Myocyte (in vitro differentiated cells): ENCODE results near the gene IL1RAPL2. TPM values are rescaled to one million over a fixed set of nuclear protein-coding genes. Genes with fewer than 3 reads are reported as not detected.

ENCODE experiments used
- DNase-seq: peaks from one replicate; pipeline ENCODE4 v3.0.0-alpha.2; 2012; ENCODE audit warnings: low read depth
- total RNA-seq: library from RNA; depleted of rRNA; stranded (reverse); fragments of >200 nt; gene quantifications from 2 replicates; pipeline ENCODE4 v1.2.3, GENCODE V29; 2014

The IL1RAPL2 gene
- total RNA-seq, 1 donor from 2014 or later, result 0.03 TPM

DNA sequence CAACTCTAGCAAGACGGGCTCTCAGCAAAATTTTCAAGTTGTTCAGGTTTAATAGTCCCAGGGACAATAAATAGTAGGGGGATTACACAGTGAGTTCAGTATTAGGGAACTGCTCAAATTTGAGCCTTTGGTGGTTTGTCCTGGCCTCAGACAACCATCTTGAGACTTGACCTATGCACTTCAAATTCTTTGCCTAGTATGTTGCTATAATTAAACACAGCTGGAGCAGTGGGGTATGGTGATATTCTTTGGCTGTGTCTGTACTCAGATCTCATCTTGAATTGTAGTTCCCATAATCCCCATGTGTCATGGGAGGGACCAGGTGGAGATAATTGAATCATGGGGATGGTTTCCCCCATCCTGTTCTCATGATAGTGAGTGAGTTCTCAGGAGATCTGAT, 697.8 kb downstream of the IL1RAPL2 start:
- DNase-seq, result peak; percentile 2

DNA sequence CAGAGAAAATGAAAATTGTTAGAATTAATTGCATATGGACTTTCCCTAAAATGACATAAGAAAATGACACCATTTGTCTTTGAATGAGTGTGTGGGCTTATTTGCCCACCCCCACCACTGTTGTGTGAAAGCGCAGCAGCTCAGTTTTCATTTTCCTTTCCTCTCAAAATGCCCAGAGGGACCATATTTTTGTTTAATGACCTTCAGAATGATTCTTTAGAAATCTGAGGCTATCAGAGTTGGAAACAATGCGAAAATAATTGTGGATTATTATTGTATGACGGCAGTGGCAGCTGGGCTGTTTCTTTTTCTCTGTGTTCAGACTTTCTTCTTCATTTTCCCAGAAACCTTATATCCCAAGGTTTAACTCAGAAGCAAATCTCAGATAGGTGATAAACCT, 699.1 kb downstream of the IL1RAPL2 start:
- DNase-seq, result no peak

DNA sequence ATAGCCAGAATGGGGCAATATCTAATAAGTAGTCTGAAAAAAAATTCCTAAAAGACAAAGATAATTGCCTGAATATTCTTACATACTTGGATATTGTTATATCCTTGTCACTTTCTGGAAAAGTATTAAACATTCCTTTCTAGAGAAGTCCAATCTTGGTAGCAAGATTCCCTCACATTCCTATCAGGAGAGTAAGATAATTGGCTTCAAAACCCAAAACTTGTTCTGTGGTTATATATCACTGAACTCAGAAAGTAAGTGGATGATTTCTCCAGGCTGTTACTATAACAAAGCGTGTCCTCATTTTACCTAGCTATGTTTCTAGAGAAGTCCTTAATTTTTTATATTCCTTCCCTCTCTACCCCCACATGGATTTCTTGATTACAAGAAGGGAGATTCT, 700.5 kb downstream of the IL1RAPL2 start:
- DNase-seq, result no peak

DNA sequence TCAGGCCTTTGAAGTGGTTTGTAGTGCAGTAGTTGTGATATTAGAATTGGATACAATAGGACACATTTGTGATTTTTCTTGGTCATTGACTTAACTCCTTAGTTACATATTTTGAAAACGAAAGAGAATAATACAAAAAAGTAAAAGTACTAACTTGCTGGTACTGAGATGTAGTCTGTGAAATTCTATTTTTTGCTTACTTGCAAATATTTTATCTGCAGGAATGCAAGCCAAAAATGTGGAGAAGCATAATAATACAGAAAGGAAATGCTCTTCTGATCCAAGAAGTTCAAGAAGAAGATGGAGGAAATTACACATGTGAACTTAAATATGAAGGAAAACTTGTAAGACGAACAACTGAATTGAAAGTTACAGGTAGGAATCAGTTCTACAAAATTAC, 701.2 kb downstream of the IL1RAPL2 start:
- no peak for DNase-seq

DNA sequence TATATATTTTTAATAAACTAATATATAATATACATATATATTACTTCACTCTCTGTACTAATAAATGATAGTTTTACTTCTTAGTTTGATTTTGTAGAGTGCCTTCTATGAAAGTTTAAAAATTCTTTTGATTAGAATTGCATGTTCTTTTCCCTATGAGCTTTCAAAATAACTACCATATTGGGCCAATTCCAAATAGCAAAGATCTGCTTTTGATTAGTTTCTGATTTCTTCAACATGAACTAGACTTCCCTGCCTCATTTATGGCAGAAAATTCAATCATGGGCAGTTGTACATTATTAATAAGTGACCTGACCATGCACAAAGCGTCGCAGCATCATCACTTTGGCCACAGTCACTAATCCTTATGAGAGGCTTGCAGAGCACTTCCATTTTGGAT, 703.4 kb downstream of the IL1RAPL2 start:
- DNase-seq, result no peak

DNA sequence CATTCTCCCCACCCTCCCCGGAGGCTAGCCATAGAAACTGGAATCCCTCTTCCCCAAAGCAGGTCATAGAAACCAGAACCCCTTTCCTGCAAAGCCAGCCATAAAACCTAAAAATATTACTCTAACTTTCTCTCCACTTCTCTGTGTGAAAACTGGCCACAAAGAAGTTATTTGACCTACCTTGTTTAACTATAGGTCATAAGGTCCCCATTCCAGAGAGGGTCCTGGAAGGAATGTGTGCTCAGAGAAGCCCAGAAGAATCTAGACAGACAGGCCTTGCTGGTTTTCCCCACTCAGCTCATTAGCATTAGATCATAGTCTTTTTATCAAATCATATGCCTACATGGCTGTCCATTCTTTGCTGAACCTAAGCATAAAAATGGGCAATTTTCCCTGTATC, 707.3 kb downstream of the IL1RAPL2 start:
- DNase-seq, result no peak

DNA sequence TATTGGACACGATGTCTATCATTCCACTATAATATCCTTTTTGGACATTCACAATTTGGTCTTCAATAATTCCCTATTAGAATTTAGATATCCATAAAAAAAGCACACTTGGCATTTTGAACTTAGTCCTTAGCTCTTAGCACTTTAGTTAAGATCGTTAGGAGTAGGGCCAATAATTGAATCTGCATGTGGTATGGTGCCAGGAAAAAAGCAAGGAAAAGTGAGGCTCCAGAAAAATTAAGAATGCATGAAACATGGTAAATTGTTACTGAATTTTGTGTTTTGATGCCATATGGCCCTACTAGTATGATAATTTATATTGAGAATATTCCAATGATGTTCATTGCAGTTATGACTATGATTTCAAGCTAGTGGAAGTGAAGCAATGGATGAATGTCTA, 708.1 kb downstream of the IL1RAPL2 start:
- DNase-seq, result no peak

DNA sequence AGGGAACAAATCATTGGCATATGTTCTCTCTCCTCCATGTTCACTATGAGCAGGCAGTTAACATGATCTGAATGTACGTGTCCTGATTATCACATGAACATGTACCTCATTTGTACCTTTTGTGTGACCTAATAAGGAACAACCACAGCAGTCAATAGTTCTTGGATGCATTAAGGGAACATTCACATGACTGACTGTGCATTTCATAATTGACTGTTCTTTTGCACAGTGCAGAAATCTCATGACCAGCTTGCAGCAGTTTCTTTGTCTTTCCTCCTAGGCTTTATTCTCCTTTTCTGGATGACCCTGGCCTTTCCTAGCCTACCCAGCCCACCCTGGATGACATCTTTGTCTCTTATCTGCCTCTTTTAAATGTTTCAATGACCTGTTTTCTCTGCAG, 711.1 kb downstream of the IL1RAPL2 start:
- DNase-seq, result no peak

DNA sequence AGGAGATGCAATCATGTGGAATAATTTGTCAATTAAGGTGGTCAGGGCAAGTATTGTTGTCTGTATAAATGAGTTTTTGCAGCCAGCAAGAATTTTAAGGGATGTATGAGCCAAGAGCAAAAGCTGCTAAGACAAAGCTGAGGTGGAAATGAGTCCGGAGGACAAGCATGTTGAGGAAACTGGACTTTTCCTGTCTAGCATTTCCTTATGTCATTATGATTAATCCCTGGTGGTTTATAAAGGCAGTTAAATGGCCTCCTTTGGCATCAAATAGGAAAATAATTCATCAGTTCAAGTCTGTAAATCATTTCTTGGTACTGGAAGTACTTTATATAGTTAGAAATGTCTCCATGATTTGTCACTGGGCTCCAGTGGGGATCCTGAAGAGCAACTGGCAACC, 716.1 kb downstream of the IL1RAPL2 start:
- peak; percentile 3 for DNase-seq

DNA sequence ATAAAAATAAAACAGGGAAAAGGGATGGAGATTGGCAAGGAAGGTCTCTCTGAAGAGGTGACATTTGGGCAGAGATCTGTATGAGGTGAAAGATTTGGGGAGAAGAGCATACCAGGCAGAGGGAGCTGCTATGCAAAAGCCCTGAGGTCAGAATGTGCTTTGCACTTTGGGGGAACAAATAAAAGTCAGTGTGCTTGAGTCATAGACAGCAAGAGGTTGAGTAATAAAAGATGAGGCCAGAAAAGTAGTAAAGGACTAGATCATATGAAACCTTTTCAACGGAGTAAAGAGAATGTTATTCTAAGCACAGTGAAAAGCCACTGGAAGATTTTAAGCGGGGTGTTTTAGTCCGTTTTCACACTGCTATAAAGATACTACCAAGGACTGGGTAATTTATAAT, 731.0 kb downstream of the IL1RAPL2 start:
- DNase-seq, result no peak

DNA sequence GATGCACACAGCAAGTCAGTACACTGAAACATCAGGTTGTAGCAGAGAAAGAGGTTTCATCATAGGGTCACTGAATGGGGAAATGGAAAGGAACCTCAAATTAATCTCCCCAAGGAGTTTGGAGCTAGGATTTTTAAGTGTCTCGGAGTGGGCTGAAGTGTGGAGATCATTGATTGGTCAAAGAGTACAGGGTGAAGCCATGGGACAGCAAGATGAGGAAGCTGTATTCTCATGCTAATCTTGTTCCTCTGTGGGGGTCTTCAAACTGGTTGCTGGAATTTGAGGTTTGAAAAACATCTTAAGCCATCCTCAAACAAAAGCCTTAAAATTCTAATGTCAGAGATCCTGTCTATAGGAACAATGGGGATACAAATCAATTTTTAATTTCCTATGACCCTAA, 733.3 kb downstream of the IL1RAPL2 start:
- no peak for DNase-seq

DNA sequence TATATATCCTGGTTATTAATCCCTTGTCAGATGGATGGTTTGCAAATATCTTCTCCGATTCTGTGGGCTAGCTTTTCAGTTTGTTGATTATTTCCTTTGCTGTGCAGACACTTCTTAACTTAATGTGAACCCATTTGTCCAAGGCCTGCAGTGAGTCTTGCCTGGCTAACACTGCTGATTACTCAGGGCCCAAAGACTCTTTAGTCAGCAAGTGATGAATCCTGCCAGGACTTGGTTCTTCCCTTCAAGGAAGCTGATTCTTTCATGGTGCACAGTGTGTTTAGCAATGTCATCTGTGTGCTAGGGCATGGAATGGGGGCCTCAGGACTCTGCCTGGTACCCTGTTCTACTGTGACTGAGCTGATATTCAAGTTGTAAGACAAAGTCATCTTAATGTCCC, 736.2 kb downstream of the IL1RAPL2 start:
- no peak for DNase-seq

DNA sequence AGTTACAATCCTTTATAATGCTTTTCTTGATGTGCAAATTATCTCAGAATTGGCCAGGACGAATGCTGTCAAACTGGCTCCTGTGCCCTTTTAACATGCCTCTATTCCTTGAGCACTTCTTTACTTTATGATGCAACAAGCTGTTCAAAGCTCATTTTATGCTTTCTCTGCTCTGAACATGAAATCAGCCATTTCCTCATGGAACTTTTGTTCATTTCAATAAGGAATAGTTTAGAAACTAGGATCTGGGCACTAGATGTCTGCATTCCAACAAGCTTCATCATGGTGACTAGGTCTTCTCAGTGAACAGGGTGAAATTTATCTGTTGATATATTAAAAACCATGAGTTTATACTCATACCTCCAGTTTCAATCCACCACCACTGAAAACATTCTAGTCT, 741.8 kb downstream of the IL1RAPL2 start:
- DNase-seq, result no peak

DNA sequence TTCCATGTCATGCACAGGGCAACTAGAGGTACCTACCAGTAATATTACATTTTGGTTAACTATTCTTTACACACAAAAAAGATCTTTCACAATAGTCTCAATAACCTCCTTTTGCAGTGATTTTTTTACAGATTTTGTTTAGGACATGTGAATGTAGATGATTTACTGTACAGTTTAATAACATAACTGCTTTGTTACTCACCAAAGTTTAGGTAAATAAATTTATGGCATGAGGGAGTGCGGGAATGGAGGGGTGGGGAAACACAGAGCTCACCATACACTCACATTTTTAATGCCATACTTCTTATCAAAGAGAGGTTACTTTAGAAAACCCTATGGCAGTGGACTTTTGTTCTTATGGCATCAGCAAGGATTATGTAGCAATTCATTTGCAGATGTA, 747.6 kb downstream of the IL1RAPL2 start:
- DNase-seq, result no peak

DNA sequence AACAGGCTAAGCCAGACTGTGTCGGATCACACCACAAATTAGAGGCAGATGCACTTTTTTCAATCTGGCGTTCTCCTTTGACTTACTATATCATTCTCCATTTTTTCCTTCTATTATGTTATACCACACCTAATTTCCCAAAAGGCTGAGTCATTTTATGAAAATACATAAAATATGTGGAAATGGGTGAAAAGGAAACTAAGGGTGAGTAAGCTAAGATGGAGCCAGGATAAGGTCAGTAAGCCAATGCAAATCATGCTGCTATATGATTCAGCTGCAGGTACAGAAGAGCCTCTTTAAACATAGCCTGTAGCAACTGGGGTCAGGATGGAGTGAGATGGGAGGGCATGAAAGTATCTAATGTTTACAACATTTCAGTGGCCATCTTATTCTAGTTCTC, 748.5 kb downstream of the IL1RAPL2 start:
- no peak for DNase-seq

DNA sequence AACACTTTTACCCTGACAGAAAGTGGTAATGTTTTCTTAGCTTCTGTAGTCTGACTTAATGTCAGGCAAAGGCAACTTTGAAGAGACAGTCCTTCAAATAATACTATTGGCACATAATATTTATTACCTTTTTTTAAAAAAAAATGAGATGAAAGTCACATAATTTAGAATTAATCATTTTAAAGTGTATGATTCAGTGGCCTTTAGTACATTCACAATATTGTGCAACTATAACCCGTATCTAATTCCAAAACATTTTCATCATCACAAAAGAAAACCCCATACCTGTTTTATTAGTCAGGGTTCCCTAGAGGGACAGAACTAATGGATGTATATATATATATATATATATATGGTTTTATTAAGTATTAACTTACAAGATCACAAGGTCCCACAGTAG, 749.2 kb downstream of the IL1RAPL2 start:
- no peak for DNase-seq

DNA sequence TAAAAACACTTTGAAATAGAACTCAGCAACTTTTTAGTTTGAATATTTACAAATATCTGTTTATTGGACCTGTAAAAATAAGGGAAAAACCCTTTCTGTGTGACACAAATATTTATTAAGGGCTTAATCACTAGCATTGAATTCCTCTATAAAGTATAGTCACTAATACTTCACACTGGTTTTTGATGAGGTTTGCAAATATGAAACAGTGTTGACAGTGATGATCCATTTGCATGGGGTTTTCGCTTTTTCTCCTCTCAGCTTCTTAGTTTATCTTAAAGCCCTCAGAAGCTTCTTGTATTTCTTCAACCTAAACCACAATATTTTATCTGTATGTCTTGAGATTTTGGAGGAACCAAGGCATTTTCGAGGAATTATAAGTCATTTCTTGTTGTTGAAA, 751.1 kb downstream of the IL1RAPL2 start:
- DNase-seq, result no peak

DNA sequence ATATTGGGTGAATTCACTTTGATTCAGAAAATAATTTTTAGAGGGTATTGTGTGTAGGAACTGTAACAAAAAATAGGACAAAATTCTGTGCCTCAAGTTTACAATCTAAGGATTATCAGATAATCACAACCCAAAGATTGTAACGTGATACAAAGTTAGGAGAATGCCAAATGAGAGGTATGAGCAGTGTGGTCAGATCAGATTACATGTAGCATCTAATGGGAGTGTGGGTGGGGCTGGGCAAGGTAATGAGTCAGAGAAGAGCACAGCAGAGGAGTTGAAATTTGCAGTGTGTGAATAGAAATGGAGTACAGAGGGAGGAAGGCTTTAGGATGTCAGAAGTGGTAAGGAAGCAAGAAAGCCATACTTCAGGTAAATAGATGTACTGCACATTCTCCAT, 757.9 kb downstream of the IL1RAPL2 start:
- DNase-seq, result peak; percentile 48

DNA sequence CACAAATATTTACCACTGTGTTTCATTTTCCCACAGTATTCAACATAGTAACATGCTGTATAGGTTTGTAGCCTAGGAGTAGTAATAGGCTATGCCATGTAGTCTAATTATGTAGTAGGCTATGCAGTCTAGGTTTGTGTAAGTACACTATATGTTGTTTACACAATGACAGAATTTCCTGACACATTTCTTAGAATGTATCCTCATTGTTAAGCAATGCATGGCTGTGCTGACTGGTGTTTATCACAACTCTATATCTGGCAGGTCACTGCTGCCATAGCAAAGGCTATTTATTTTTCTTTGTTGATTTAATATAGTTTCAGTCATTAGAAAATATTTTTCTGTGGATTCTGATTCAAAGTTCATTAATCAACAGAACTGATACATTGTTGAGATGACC, 762.8 kb downstream of the IL1RAPL2 start:
- no peak for DNase-seq

DNA sequence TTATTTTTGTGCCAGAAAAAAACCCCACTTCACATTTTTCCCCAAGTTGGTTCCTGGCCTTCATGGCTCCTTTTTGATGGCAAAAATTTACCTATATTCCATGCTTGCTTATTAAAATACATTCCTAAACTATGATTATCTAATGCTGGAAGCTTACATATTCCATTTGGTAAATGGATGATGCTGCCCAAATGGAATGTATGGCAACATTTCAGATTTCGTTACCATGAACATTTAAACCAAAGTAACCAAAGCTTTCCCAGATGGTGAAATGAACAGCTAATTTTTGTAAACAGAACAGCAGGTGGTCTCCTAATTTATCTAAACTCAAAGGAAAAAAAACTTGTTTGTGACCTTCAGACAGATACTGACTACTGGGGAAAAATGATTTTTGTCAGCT, 765.2 kb downstream of the IL1RAPL2 start:
- peak; percentile 58 for DNase-seq

DNA sequence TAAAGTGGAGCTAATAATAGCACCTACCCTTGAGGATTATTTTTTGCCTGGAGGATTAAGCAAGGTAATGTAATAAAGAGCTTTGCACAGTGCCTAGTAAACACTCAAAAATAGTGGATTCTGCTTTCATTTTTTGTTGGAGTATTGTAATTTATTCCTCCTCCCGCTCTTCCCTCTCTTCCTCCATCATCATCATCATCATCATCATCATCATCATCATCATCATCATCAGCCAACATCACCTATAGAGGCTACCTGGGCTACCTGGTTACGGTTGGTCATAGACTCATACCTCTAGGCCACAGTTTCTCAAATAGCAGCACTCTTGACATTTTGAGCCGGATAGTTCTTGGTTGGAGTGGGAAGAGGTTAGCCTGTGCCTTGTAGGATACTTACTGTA, 781.4 kb downstream of the IL1RAPL2 start:
- no peak for DNase-seq

DNA sequence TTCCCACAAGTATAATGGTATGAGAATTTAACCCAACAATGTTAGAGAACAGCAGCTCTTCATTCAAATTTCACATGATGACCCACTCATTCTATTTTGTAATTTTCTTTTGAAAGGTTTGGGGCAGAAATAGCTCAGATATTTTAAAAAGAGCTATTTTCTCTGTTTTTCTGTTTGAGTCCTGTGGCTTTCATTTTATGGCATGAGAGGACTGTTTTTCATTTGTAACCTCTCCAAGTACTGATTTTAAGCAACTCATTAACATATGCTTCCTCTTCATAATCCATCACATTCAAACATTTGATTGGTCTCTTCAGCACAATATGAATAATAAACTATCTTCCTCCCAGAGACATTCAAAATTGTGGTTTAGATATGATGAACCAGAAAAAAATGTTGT, 783.5 kb downstream of the IL1RAPL2 start:
- no peak for DNase-seq

DNA sequence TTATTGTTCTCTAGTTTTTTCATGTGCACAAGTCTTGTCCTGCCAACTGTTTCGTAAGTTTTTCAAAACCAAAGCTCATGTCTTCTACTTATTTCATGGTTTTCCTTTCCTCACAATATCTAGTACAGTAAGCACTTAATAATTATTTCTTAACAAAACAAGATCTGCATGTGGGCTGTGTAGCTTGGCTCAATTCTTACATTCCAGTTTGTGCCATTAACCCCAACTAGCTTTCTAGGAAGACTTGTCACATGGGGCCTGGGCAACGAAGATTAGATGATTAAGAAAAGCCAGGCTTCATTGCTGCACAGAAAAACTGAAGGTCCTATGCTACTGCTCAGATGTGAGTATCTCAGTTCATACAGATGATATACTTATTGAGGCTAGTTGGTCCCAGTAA, 809.8 kb downstream of the IL1RAPL2 start:
- DNase-seq, result peak; percentile 32

DNA sequence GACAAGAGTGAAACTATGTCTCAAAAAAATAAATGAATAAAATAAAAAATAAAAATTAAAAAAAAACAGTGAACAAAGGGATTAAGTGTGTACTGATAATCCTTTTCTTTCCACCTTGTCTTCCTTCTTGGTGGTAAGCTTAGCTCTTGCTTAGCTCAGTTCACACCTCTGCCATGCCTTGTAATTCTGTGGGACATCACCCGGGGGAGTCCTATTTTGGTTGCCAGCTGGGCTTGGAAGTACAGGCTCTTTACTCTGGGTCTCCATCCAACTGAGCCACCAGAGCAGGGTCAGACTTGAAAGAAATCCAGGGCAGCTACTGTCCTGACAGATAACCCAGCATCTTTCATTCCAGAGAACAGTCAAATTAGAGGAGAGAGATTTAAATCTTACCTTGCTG, 858.7 kb downstream of the IL1RAPL2 start:
- no peak for DNase-seq

DNA sequence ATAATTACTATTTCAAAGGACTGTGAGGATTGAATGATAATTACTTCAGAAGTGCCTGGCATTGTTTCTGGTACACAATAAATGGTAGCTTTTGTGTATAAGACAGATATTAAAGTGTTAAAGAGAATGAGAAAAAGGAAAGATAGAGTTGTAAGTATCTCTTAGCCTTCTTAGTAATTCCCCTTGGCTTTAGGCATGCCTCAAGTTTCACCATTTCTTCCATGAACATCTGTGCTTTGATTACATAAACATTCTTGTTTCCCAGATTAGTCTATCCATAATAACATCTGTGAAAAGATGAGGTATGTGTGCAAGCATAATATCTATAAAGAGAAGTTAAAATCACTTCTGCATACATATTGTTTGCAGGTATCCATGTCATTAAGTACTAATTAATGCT, 885.4 kb downstream of the IL1RAPL2 start:
- DNase-seq, result no peak
